IPS-15b (cell line): ENCODE results near the gene CRABP2.

Source experiments
- H3K27me3 ChIP-seq: one replicate; pipeline ENCODE4 v1.6.1; 2013; ENCODE audit warnings: low read length; ENCODE audit not compliant: control insufficient read depth, insufficient read depth
- H3K36me3 ChIP-seq: one replicate; pipeline ENCODE4 v1.6.1; 2013; ENCODE audit warnings: low read length; ENCODE audit not compliant: control insufficient read depth, insufficient read depth
- H3K4me1 ChIP-seq: one replicate; pipeline ENCODE4 v1.6.1; 2013; ENCODE audit warnings: mild to moderate bottlenecking, low read length; ENCODE audit not compliant: control insufficient read depth, insufficient read depth
- H3K4me3 ChIP-seq: one replicate; pipeline ENCODE4 v1.5.1; 2013; ENCODE audit warnings: low read depth, low read length
- H3K9ac ChIP-seq: one replicate; pipeline ENCODE4 v1.6.1; 2013; ENCODE audit warnings: low read depth, mild to moderate bottlenecking, low read length
- H3K9me3 ChIP-seq: one replicate; pipeline ENCODE4 v1.6.1; 2013; ENCODE audit warnings: mild to moderate bottlenecking, low read length; ENCODE audit not compliant: control insufficient read depth, insufficient read depth

CRABP2 gene

DNA sequence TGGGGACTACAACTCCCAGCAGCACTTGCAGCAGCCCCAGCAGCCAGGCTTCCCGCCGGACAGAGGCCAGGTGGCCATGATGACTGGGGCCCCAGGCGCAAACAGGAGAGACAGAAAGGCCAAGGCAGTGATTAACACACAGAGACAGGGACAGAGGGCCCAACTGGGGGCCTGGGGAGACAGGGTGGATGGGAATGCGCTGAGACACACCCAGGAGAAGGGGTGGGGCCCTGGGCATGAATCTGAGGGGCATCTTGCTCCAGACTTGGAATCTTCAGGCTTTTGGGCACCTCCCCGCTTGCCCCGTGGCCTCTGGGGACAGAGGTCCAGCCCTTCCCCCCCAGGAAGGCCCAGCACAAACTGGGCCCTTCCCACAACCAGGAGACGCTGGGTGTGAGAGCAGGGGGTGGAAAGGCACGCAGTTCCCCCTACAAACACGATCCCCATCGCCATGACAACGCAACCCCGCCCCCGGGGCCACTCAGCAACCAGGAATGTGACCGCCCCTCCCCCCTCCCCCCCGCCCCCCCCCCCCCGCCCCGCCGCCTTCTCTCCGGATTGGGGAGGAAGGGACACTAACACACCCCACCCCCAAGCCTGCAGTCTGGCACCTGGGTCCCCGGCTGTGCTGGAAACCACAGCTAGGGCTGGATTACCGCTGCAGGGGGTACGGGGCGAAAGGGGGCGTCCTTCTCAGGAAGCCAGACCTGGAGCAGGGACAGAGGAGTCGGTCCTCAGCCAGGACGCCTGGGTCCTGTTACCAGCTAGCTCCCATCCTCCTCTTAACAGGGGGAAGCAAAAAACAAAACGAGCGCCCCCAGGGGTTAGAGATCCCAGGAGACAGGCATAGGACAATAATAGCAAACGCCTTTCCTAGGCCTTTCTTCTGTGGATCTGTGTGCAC lies 41.6 kb upstream of the CRABP2 start:
- Histone ChIP-seq H3K4me3 (peak overlapping the region; percentile 76), H3K4me1 (peaks cover 33% of the 10 kb centered on the region), H3K9me3 (no peaks in the 10 kb centered on the region), H3K27me3 (peaks cover 4% of the 10 kb centered on the region), H3K9ac (peak overlapping the region; percentile 88), H3K36me3 (peaks cover 24% of the 10 kb centered on the region)

DNA sequence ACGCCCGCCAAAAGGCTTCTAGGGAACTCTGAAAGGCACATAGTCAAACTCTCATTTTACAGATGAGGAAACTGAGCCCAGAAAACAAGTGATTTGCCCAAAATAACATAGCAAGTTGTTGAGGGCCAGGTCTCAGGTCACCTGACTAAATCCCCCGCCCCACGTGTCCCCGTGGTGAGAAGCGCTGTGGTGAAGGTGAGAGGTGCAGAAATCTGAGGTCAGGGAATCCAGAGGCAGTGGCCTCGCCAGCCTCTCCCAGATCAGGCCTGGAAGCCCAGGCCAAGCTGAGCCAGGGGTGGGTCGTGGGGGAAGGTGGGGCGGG lies 41.0 kb upstream of the CRABP2 start:
- peaks cover 38% of the 10 kb centered on the region for H3K4me1 ChIP-seq

DNA sequence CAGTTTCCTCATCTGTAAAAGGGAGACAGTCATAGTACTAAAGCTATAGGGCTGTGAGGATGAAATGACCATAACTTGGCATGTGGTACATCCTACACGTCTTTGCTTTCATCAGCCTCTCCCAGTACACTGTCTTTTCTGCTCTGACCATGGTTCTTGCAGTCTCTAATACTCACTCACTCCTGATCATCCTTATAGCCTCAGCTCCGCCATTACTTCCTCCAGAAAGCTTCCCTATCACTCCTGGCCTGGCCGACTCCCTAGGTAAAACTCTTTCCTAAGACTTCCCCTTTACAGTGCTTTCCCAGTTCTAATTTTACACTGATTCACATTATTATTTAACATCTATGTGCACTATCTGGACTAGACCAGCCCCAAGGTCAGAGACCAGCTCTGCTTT lies 40.5 kb upstream of the CRABP2 start:
- Histone ChIP-seq H3K36me3 (peaks cover 23% of the 10 kb centered on the region), H3K27me3 (peaks cover 4% of the 10 kb centered on the region), H3K9me3 (no peaks in the 10 kb centered on the region), H3K4me1 (peaks cover 39% of the 10 kb centered on the region), H3K9ac (peak overlapping the region; percentile 5), H3K4me3 (peak overlapping the region; percentile 76)

More for the DNA sequence above, 41.0 kb upstream of the CRABP2 start:
- Histone ChIP-seq H3K27me3 (peaks cover 4% of the 10 kb centered on the region), H3K9me3 (no peaks in the 10 kb centered on the region), H3K36me3 (peaks cover 23% of the 10 kb centered on the region), H3K4me3 (peak overlapping the region; percentile 76), H3K9ac (peak overlapping the region; percentile 5)

DNA sequence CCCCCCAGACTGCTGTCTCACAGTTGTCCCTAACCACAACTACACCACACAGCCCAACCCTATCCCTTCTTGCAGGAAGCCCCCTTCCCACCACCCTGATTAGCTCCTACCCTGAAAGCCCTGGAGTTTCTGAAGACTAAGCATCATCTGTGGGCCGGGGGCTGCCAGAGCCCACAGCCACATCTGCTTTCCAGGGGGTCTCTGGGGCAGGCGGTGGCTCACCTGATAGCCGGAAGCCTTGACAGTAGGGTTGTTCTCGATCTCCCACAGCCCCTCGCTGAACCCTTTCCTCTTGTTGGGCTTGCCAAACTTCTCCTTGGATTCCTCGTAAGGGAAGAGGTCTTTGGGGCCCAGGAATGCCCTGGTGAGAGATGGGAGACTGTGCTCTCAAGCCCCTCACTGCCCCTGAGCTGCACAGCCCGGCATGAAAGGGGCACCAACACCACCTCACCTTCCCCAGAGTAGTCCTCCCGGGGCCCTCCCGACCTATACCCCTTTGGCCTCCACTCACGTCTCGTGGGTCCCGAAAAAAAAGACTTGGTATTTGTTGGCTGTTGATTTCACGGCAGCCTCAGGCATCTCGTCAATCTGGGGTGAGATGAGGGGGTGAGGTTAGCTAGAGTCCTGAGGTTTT lies 39.5 kb upstream of the CRABP2 start:
- peaks cover 23% of the 10 kb centered on the region for H3K36me3 ChIP-seq
- H3K4me1 ChIP-seq = peaks cover 36% of the 10 kb centered on the region
- peak overlapping the region; percentile 47 for H3K9ac ChIP-seq
- H3K4me3 ChIP-seq = no peak overlapping the region
- H3K9me3 ChIP-seq = no peaks in the 10 kb centered on the region
- H3K27me3 ChIP-seq = peaks cover 4% of the 10 kb centered on the region

DNA sequence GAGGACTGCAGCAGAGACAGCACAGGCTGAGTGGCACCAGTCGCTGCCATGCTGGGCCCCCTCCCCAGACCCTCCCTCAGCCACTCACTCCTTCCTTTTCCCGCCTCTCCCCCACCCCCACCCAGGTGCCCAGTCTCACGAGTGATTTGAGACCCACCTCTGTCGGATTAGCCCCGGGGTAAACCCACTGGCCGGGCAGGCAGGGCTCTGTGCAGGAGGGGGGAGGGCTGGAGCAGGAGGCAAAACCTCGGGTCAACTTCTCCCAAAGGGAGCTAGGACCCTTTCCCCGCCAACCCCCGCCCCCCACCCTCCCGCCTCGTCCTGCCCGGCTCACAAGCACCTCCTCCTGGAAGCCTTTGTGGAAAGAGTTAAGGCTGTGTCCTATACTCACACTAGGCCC lies 39.0 kb upstream of the CRABP2 start:
- Histone ChIP-seq H3K4me1 (peaks cover 31% of the 10 kb centered on the region), H3K36me3 (peaks cover 23% of the 10 kb centered on the region), H3K9me3 (no peaks in the 10 kb centered on the region), H3K9ac (peak overlapping the region; percentile 47), H3K4me3 (no peak overlapping the region), H3K27me3 (peaks cover under 1% of the 10 kb centered on the region)

DNA sequence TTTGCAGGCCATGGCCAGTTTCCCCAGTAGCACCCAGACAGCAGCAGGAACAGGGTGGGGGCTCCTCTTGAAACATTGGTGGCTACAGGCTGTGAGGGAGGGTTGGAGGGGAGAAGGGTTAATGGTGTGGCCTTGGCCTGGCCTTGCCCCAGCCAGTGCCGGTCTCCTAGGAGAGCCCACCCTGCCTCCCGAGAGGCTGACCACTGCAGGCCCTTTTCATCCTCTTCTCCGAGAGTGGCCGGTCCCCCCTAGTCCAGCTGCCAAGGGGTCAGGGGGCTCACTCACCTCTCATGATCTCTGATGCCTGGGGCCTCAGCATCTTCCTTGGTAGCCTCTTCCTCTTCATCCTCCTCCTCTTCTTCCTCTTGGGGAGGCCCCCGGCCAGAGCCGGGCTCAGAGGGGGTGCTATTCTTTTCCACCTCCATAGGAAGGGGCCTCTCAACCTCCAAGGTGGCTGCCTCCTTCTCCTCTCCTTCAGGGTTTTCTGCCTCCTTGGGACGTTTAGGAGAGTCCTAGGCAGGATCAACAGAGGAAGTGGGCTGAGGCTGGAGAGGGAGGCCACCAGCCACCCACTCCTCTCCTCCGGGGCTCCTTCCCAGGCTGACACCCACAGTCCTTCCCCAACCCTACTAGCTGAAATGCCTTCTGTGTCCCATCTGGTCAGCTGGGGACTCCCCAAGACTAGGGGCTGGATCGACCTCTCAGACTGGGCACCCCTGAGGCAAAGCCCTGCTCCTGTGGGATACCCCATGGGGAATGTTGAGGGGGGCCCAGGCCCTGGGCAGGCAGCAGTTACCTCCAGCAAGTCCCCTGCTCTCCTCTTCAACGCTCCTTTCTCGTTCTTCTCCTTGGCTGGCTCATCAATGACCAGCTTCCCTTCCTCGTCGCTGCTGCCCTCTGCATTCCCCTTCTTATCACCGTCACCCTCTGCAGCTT lies 38.3 kb upstream of the CRABP2 start:
- Histone ChIP-seq H3K27me3 (no peaks in the 10 kb centered on the region), H3K4me3 (no peak overlapping the region), H3K4me1 (peaks cover 24% of the 10 kb centered on the region), H3K36me3 (peaks cover 23% of the 10 kb centered on the region), H3K9ac (no peak overlapping the region), H3K9me3 (no peaks in the 10 kb centered on the region)

DNA sequence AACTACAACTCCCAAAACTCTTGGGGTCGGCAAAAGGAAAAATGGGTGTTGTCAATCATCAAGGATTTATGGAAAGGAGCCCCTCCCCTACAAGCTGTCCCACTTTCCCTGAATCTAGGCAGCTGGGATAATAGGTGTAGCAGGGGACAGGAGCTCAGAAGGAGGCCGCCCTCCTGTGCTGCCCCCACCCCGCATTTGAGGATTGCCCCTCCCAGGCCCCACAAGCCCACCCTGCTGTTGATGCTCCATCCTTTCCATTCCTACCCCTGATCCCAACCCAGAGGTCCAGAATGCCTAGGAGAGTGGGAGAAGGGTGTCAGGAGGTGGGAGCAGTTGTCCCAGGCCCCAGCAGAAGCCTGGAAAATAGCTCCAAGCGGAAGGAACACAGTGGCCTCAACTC lies 37.4 kb upstream of the CRABP2 start:
- no peaks in the 10 kb centered on the region for H3K27me3 ChIP-seq
- peaks cover 16% of the 10 kb centered on the region for H3K4me1 ChIP-seq
- no peak overlapping the region for H3K4me3 ChIP-seq
- H3K36me3 ChIP-seq = peaks cover 21% of the 10 kb centered on the region
- no peak overlapping the region for H3K9ac ChIP-seq
- no peaks in the 10 kb centered on the region for H3K9me3 ChIP-seq

DNA sequence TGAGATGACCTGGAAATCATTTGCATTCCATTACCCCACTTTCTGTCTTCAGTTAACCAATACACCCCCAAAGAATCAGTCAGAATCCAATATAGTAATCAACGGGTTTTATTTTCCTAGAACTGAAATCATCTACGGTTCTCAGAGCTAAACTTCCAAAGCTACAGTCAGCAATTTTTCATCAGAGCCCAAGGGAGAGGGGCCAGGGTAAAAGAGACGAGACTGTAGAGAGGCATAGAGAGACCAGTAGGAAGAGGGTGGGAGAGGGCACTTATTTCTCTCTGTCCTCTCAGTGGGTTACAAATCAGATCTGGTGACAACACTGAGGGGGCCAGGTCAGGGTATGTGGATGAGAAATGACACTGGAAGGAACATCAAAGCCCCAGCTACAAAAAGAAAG lies 36.6 kb upstream of the CRABP2 start:
- H3K4me1 ChIP-seq = peaks cover 13% of the 10 kb centered on the region
- no peak overlapping the region for H3K4me3 ChIP-seq
- no peak overlapping the region for H3K9ac ChIP-seq
- peaks cover 25% of the 10 kb centered on the region for H3K36me3 ChIP-seq
- H3K27me3 ChIP-seq = no peaks in the 10 kb centered on the region
- no peaks in the 10 kb centered on the region for H3K9me3 ChIP-seq

DNA sequence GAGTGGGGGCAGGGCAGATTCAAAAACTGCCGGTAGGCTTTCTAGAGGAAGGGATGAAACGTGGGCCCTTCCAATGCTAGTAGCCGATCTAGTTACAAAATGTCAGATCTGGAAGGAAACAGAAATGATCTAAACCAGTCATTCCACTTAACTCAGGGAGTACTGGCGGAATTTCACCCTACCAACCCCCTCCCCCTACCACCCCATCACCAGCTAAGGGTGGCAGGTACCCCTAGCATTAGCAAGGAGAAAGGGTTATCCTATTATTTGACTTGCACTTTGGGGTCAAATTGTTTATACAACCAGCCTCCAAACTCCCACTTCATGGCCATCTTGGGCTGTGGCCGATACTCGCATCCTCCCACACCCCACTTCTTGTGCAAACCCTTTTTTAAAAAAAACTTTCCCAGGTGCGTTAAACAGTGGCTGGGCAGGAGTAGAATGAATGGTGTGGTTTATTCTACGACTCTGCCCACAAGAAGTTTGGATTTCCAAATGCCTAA lies 36.1 kb upstream of the CRABP2 start:
- no peaks in the 10 kb centered on the region for H3K27me3 ChIP-seq
- peak overlapping the region; percentile 56 for H3K9ac ChIP-seq
- peak overlapping the region; percentile 42 for H3K4me3 ChIP-seq
- H3K9me3 ChIP-seq = no peaks in the 10 kb centered on the region
- H3K36me3 ChIP-seq = peaks cover 28% of the 10 kb centered on the region
- H3K4me1 ChIP-seq = peaks cover 13% of the 10 kb centered on the region

DNA sequence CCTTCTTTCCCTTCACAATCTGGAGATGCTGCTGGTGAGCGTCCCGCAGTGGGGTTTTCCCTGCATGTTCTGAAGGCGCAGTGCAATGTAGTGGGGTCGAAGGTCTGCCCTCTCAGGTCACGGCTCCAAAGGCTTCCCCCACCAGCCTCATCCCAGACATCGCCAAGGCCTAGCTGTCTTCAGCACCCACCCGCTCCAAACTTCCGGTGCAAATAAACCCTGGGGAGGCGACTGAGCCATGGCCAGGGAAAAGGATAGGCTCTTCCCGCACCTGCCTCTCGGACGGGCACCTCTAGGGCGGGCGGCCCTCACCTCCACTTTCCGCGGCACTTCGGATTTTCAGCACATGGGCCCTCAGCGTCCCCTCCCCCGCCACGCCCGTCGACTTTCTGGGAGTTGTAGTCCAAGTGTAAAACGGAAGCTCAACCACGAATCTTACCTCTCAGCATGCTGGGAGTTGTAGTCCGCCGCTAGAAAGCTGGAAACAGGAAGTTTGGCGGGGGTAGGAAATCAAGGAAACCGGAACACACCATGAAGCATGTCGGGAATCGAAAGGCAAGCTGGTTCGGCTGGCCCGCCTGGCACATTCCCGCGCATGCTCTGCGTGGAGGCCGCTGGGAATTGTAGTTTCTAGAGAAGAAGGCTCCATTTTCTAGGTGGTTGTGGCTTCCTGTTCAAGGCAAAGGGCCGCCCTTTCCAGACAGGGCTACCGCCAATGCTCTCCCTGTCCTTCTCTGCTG lies 35.5 kb upstream of the CRABP2 start, which contains the start of gene MRPL24:
Gene MRPL24 (minus strand): TSS at position 348 of the 740 bp plus-strand sequence. CDS start 2,384 bp downstream, outside the sequence.
- H3K27me3 ChIP-seq = no peaks in the 10 kb centered on the region
- peaks cover 28% of the 10 kb centered on the region for H3K36me3 ChIP-seq
- H3K4me1 ChIP-seq = peaks cover 7% of the 10 kb centered on the region
- H3K4me3 ChIP-seq = peak within 1 kb of the TSS; percentile 96
- no peaks in the 10 kb centered on the region for H3K9me3 ChIP-seq
- H3K9ac ChIP-seq = peak within 1 kb of the TSS; percentile 94
